H1 (cell line): ENCODE measurements around the gene MTFR2. TPM values are rescaled to one million over a fixed set of nuclear protein-coding genes. Genes with fewer than 3 reads are reported as not detected.

Experiments used
- CTCF ChIA-PET: fragments of 300-600 bp; sonication (Branson Sonifier 250); formaldehyde crosslinking; loops from one replicate; lab custom pipeline; 2021; ENCODE audit not compliant: partially characterized antibody; lab: Charles Lee
- POLR2A ChIA-PET: fragments of 300-600 bp; sonication (Branson Sonifier 250); formaldehyde crosslinking; loops from one replicate; lab custom pipeline; 2021; ENCODE audit warnings: inconsistent platforms; ENCODE audit not compliant: partially characterized antibody; lab: Charles Lee
- DNase-seq, 2 experiments: peaks; one replicate each; pipeline versions ENCODE4 v3.0.0 to v3.0.0-alpha.2; 2010 to 2022; ENCODE audit warnings: low spot score in 2 of 2, low read depth in 1 of 2, mixed read lengths in 1 of 2
- FAIRE-seq: peaks from 2 replicates; lab custom pipeline; 2011; peaks lifted over from hg19 to GRCh38; lab: Jason Lieb, UNC
- H2AFZ ChIP-seq: 2 replicates; pipeline ENCODE4 v1.8.1; 2012; ENCODE audit warnings: low read length, inconsistent platforms
- H2AK5ac ChIP-seq: 2 replicates; pipeline ENCODE4 v1.6.1; 2013; ENCODE audit warnings: low read depth, low read length
- H2BK120ac ChIP-seq: replicated peaks from 2 replicates; pipeline ENCODE3; 2013; ENCODE audit warnings: low read depth, low read length, inconsistent platforms
- H2BK12ac ChIP-seq: 2 replicates; pipeline ENCODE4 v1.6.1; 2013; ENCODE audit warnings: low read depth, low read length
- H2BK15ac ChIP-seq: 2 replicates; pipeline ENCODE4 v1.6.1; 2013; ENCODE audit warnings: low read length
- H2BK20ac ChIP-seq: 2 replicates; pipeline ENCODE4 v1.6.1; 2013; ENCODE audit warnings: low read length
- H2BK5ac ChIP-seq: 2 replicates; pipeline ENCODE4 v1.6.1; 2013; ENCODE audit warnings: low read depth, low read length
- H3K14ac ChIP-seq: 2 replicates; pipeline ENCODE4 v1.6.1; 2013; ENCODE audit warnings: inconsistent platforms; ENCODE audit not compliant: insufficient read length
- H3K18ac ChIP-seq: 2 replicates; pipeline ENCODE4 v1.6.1; 2013; ENCODE audit warnings: low read length; ENCODE audit errors: extremely low read depth
- H3K23ac ChIP-seq: 2 replicates; pipeline ENCODE4 v1.6.1; 2013; ENCODE audit warnings: inconsistent platforms; ENCODE audit not compliant: insufficient read length
- H3K23me2 ChIP-seq: 2 replicates; pipeline ENCODE4 v1.6.1; 2013; ENCODE audit warnings: low read depth, low read length
- H3K27ac ChIP-seq: 2 replicates; pipeline ENCODE4 v1.6.1; 2011; ENCODE audit warnings: low read depth, low read length, inconsistent platforms
- H3K27me3 ChIP-seq, 4 experiments: replicated peaks in 1 of 4; 1 replicate in 1 of 4; 2 replicates in 3 of 4; pipeline versions ENCODE4 v1.6.1 to v1.8.1; 2011 to 2013; ENCODE audit warnings: low read length in 3 of 4, mild to moderate bottlenecking in 3 of 4, inconsistent platforms in 2 of 4, mixed read lengths in 2 of 4, moderate library complexity in 1 of 4; ENCODE audit not compliant: control insufficient read depth in 3 of 4, insufficient read depth in 3 of 4; ENCODE audit errors: extremely low read depth in 1 of 4
- H3K36me3 ChIP-seq, 4 experiments: 2 replicates each; pipeline versions ENCODE4 v1.6.1 to v1.8.1; 2011 to 2013; ENCODE audit warnings: mild to moderate bottlenecking in 4 of 4, low read length in 3 of 4, moderate library complexity in 2 of 4, control low read depth in 1 of 4, inconsistent platforms in 1 of 4; ENCODE audit not compliant: insufficient read depth in 4 of 4, control insufficient read depth in 2 of 4
- H3K4ac ChIP-seq: replicated peaks from 2 replicates; pipeline ENCODE3; 2013; ENCODE audit warnings: low read length, low read depth, mixed read lengths, inconsistent platforms; ENCODE audit not compliant: insufficient read length
- H3K4me1 ChIP-seq, 4 experiments: replicated peaks in 1 of 4; 1 replicate in 1 of 4; 2 replicates in 3 of 4; pipeline versions ENCODE4 v1.6.1 to v1.8.1; 2011 to 2013; ENCODE audit warnings: low read length in 3 of 4, inconsistent platforms in 2 of 4, mixed read lengths in 1 of 4; ENCODE audit not compliant: insufficient read depth in 4 of 4, control insufficient read depth in 3 of 4
- H3K4me2 ChIP-seq, 2 experiments: 2 replicates each; pipeline versions ENCODE4 v1.6.1 to v1.8.1; 2011 to 2013; ENCODE audit warnings: low read depth in 2 of 2, low read length in 2 of 2, control low read depth in 1 of 2, inconsistent platforms in 1 of 2, mild to moderate bottlenecking in 1 of 2; ENCODE audit not compliant: insufficient read depth in 1 of 2
- H3K4me3 ChIP-seq, 4 experiments: fragments of 200-600, 300-600 bp in 1 of 4; sonication (generic), shearing (Covaris generic), sonication (Bioruptor Twin) in 1 of 4; 2 replicates each; pipeline versions ENCODE4 v1.5.1 to v1.8.1; 2011 to 2016; ENCODE audit warnings: low read length in 4 of 4, low read depth in 3 of 4, control low read depth in 2 of 4, inconsistent platforms in 2 of 4, mild to moderate bottlenecking in 2 of 4, mixed read lengths in 1 of 4, moderate library complexity in 1 of 4; ENCODE audit not compliant: insufficient read depth in 2 of 4; ENCODE audit errors: extremely low read depth in 1 of 4
- H3K56ac ChIP-seq: replicated peaks from 2 replicates; pipeline ENCODE3; 2013; ENCODE audit warnings: low read depth, mild to moderate bottlenecking, mixed read lengths, low read length, inconsistent platforms; ENCODE audit not compliant: insufficient read length
- H3K79me1 ChIP-seq: 2 replicates; pipeline ENCODE4 v1.6.1; 2013; ENCODE audit warnings: low read depth, low read length, control low read depth
- H3K79me2 ChIP-seq, 2 experiments: 2 replicates each; pipeline versions ENCODE4 v1.6.1 to v1.8.1; 2012 to 2013; ENCODE audit warnings: low read length in 2 of 2, mild to moderate bottlenecking in 2 of 2, inconsistent platforms in 1 of 2; ENCODE audit not compliant: insufficient read depth in 2 of 2, control insufficient read depth in 1 of 2
- H3K9ac ChIP-seq, 4 experiments: replicated peaks in 1 of 4; 1 replicate in 1 of 4; 2 replicates in 3 of 4; pipeline versions ENCODE4 v1.6.1 to v1.8.1; 2011 to 2013; ENCODE audit warnings: low read depth in 3 of 4, low read length in 3 of 4, control low read depth in 2 of 4, mild to moderate bottlenecking in 2 of 4, moderate library complexity in 2 of 4, inconsistent platforms in 1 of 4; ENCODE audit errors: extremely low read depth in 1 of 4
- H3K9me3 ChIP-seq, 2 experiments: 2 replicates each; pipeline versions ENCODE4 v1.6.1 to v1.8.1; 2012 to 2013; ENCODE audit warnings: mild to moderate bottlenecking in 2 of 2, moderate library complexity in 2 of 2, control low read depth in 1 of 2, inconsistent platforms in 1 of 2, low read depth in 1 of 2, low read length in 1 of 2, mixed read lengths in 1 of 2; ENCODE audit not compliant: insufficient read depth in 2 of 2
- H4K20me1 ChIP-seq, 2 experiments: replicated peaks in 1 of 2; 2 replicates each; pipeline versions ENCODE3 to v1.8.1; 2011 to 2013; ENCODE audit warnings: inconsistent platforms in 2 of 2, low read length in 2 of 2, mild to moderate bottlenecking in 1 of 2; ENCODE audit not compliant: insufficient read depth in 2 of 2, control insufficient read depth in 1 of 2
- H4K5ac ChIP-seq: 2 replicates; pipeline ENCODE4 v1.6.1; 2013; ENCODE audit warnings: low read length, low read depth, mixed read lengths, inconsistent platforms; ENCODE audit not compliant: insufficient read length
- H4K8ac ChIP-seq: 2 replicates; pipeline ENCODE4 v1.8.0; 2013; ENCODE audit warnings: mild to moderate bottlenecking, moderate library complexity, low read length, inconsistent platforms; ENCODE audit not compliant: insufficient read depth; ENCODE audit errors: extremely low read depth
- H4K91ac ChIP-seq: replicated peaks from 2 replicates; pipeline ENCODE3; 2013; ENCODE audit warnings: low read length, mixed read lengths, inconsistent platforms; ENCODE audit not compliant: insufficient read length
- BRCA1 ChIP-seq: IDR thresholded peaks from 2 replicates; pipeline ENCODE4 v1.6.1; 2012; ENCODE audit warnings: low read depth, low read length, improper control_type of control experiment
- GABPA ChIP-seq: IDR thresholded peaks from 2 replicates; pipeline ENCODE4 v1.6.1; 2011; ENCODE audit warnings: mild to moderate bottlenecking, low read length, moderate library complexity, borderline replicate concordance; ENCODE audit not compliant: insufficient read depth
- GTF2F1 ChIP-seq: IDR thresholded peaks from 2 replicates; pipeline ENCODE4 v1.6.1; 2012; ENCODE audit warnings: low read depth, low read length, improper control_type of control experiment, borderline replicate concordance
- JUN ChIP-seq: IDR thresholded peaks from 2 replicates; pipeline ENCODE4 v1.6.1; 2011; ENCODE audit warnings: low read depth, mild to moderate bottlenecking, improper control_type of control experiment, low read length
- KDM5A ChIP-seq: fragments of 200-600 bp; IDR thresholded peaks from 2 replicates; pipeline ENCODE4 v1.7.1; 2012; ENCODE audit warnings: mild to moderate bottlenecking, low read length, inconsistent platforms, mixed read lengths
- MAFK ChIP-seq: IDR thresholded peaks from 2 replicates; pipeline ENCODE4 v1.6.1; 2012; ENCODE audit warnings: low read depth, mild to moderate bottlenecking, improper control_type of control experiment, low read length
- NANOG ChIP-seq: IDR thresholded peaks from 2 replicates; pipeline ENCODE4 v1.6.1; 2011; ENCODE audit warnings: low read length, low read depth, mild to moderate bottlenecking, inconsistent platforms; ENCODE audit not compliant: insufficient read depth, poor library complexity, severe bottlenecking
- PHF8 ChIP-seq: fragments of 200-600 bp; sonication (generic); conservative IDR thresholded peaks from 2 replicates; pipeline ENCODE4 v1.7.1; 2012; ENCODE audit warnings: low read depth, mild to moderate bottlenecking, inconsistent platforms, low read length, moderate library complexity
- RAD21 ChIP-seq, 2 experiments: IDR thresholded peaks in 1 of 2; conservative IDR thresholded peaks in 1 of 2; 2 replicates each; pipeline ENCODE4 v1.6.1; 2011; ENCODE audit warnings: low read depth in 2 of 2, low read length in 2 of 2, improper control_type of control experiment in 1 of 2, inconsistent platforms in 1 of 2, mild to moderate bottlenecking in 1 of 2, moderate library complexity in 1 of 2
- RNF2 ChIP-seq: fragments of 200-900, 300-1000 bp; sonication (generic); IDR thresholded peaks from 2 replicates; pipeline ENCODE4 v1.7.1; 2016; ENCODE audit warnings: borderline replicate concordance, low read depth, mild to moderate bottlenecking, antibody characterized with exemption, low read length; ENCODE audit not compliant: poor library complexity, severe bottlenecking; ENCODE audit errors: missing control alignments
- SAP30 ChIP-seq: fragments of 300-600 bp; sonication (generic); IDR thresholded peaks from 2 replicates; pipeline ENCODE4 v1.7.1; 2012; ENCODE audit warnings: low read length, moderate library complexity, mild to moderate bottlenecking, inconsistent platforms; ENCODE audit not compliant: insufficient read depth, insufficient replicate concordance
- SIX5 ChIP-seq: IDR thresholded peaks from 2 replicates; pipeline ENCODE4 v1.6.1; 2011; ENCODE audit warnings: mild to moderate bottlenecking, low read depth, low read length
- TAF7 ChIP-seq: optimal IDR thresholded peaks from 2 replicates; pipeline ENCODE3; 2011; ENCODE audit warnings: low read depth, mild to moderate bottlenecking, inconsistent platforms, low read length, moderate library complexity, borderline replicate concordance
- TCF12 ChIP-seq: IDR thresholded peaks from 2 replicates; pipeline ENCODE4 v1.6.1; 2011; ENCODE audit warnings: low read depth, mild to moderate bottlenecking, low read length
- YY1 ChIP-seq: IDR thresholded peaks from 2 replicates; pipeline ENCODE4 v1.6.1; 2011; ENCODE audit warnings: low read depth, mild to moderate bottlenecking, low read length
- polyA plus RNA-seq, 7 experiments: library from polyadenylated mRNA; depleted of rRNA in 3 of 7; stranded (reverse) in 5 of 7; unstranded in 2 of 7; fragments of >200 nt in 5 of 7; fragments of 200-250 nt in 2 of 7; gene quantifications; 1 replicate in 5 of 7; 2 replicates in 1 of 7; 4 replicates in 1 of 7; pipeline versions ENCODE4 v1.2.1 to v1.2.3, GENCODE V29; 2011 to 2013; ENCODE audit warnings: missing spikeins in 2 of 7, mixed read lengths in 2 of 7
- total RNA-seq: library from RNA; stranded (reverse); fragmentation: NEBNext Ultra II Directional; extraction: Animal tissue kit (Norgen Biotek cat#: 25700); gene quantifications from 2 replicates; pipeline ENCODE4 v1.2.1, GENCODE V29; 2021

Gene MTFR2
- total and polyA plus RNA-seq, 2 of the 8 experiments (the other 6 are each of a cell fraction or from before 2014, with no cell fraction given) = 8.5 to 10.7 TPM

GRCh38 chr6:136213853-136214252 lies 36.3 kb downstream of the MTFR2 start:
- no peak for FAIRE-seq
- no peak for TF ChIP-seq KDM5A
- no peak for TF ChIP-seq RNF2
- TF ChIP-seq BRCA1 = no peak
- no peak for TF ChIP-seq RAD21 (IDR thresholded peaks at IDR 0.05 in 1 of 2, conservative IDR thresholded peaks at IDR 0.05 in 1 of 2; ENCODE audit: low read depth in 2 of 2, low read length in 2 of 2)
- TF ChIP-seq JUN = no peak
- no peak for TF ChIP-seq GABPA
- no peak for TF ChIP-seq NANOG
- TF ChIP-seq SAP30 = no peak
- TF ChIP-seq GTF2F1 = no peak
- no peak for TF ChIP-seq TCF12
- no peak for TF ChIP-seq YY1
- no peak for TF ChIP-seq PHF8
- TF ChIP-seq SIX5 = no peak
- TF ChIP-seq TAF7 = no peak
- TF ChIP-seq MAFK = no peak

More at GRCh38 chr6:136213853-136214252, 36.3 kb downstream of the MTFR2 start:
- Histone ChIP-seq H3K9me3 (no peaks in the 10 kb centered on the region), H3K4me1 (no peaks in the 10 kb centered on the region), H3K27ac (no peak overlapping the region), H3K4ac (no peak overlapping the region), H3K9ac (no peak overlapping the region), H2BK15ac (no peak overlapping the region), H3K23me2 (no peaks in the 10 kb centered on the region; the same call in 1 of the 2 replicates), H3K36me3 (no peaks in the 10 kb centered on the region), H4K5ac (no peak overlapping the region), H4K91ac (no peak overlapping the region), H3K27me3 (no peaks in the 10 kb centered on the region), H3K79me1 (no peaks in the 10 kb centered on the region), H2BK20ac (no peak overlapping the region), H3K4me2 (no peak overlapping the region), H2AFZ (no peak overlapping the region), H3K18ac (no peak overlapping the region), H3K4me3 (no peak overlapping the region), H2BK12ac (no peak overlapping the region), H3K23ac (no peak overlapping the region), H2BK5ac (no peak overlapping the region), H4K20me1 (no peaks in the 10 kb centered on the region), H2BK120ac (no peak overlapping the region), H4K8ac (no peak overlapping the region), H2AK5ac (no peak overlapping the region), H3K79me2 (no peaks in the 10 kb centered on the region), H3K56ac (no peak overlapping the region), H3K14ac (no peak overlapping the region)
- ChIA-PET CTCF (interaction anchor here (3.5 kb wide), 1 partner anchor 13 kb away, joined by 19 read pairs; no protein-coding TSS in a partner anchor), POLR2A (no interaction called here)
- DNase-seq = no peak
